Measurements from ENCODE around the gene PTPN23. TPM values are rescaled to one million over a fixed set of nuclear protein-coding genes. Genes with fewer than 3 reads are reported as not detected.

The PTPN23 gene
- total RNA-seq, 2 experiments from 2014 or later, result 13.6 to 40.0 TPM

- no peak for DNase-seq (ENCODE audit: low spot score)
- no peak overlapping the region for H3K4me2 ChIP-seq (ENCODE audit: low read length)
- H3K4me1 ChIP-seq (ENCODE audit: insufficient read depth, low read length, poor library complexity, severe bottlenecking), result peaks cover 10% of the 10 kb centered on the region
- peaks cover 60% of the 10 kb centered on the region for H3K36me3 ChIP-seq (ENCODE audit: insufficient read depth, low read length)
- intact Hi-C loops (cut with micrococcal nuclease; ENCODE audit: unreplicated experiment), result no loop called here
- no peaks in the 10 kb centered on the region for H3K9me3 ChIP-seq (ENCODE audit: low read length)
- TF ChIP-seq, protein P1, sequence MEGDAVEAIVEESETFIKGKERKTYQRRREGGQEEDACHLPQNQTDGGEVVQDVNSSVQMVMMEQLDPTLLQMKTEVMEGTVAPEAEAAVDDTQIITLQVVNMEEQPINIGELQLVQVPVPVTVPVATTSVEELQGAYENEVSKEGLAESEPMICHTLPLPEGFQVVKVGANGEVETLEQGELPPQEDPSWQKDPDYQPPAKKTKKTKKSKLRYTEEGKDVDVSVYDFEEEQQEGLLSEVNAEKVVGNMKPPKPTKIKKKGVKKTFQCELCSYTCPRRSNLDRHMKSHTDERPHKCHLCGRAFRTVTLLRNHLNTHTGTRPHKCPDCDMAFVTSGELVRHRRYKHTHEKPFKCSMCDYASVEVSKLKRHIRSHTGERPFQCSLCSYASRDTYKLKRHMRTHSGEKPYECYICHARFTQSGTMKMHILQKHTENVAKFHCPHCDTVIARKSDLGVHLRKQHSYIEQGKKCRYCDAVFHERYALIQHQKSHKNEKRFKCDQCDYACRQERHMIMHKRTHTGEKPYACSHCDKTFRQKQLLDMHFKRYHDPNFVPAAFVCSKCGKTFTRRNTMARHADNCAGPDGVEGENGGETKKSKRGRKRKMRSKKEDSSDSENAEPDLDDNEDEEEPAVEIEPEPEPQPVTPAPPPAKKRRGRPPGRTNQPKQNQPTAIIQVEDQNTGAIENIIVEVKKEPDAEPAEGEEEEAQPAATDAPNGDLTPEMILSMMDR (conservative IDR thresholded peaks at IDR 0.05; ENCODE audit: low read length), result no peak
- no peak for TF ChIP-seq EZH2phosphoT487 (IDR thresholded peaks at IDR 0.05; ENCODE audit: borderline replicate concordance, low read depth, low read length)
- H3K4me3 ChIP-seq (ENCODE audit: low read depth, low read length, poor library complexity, severe bottlenecking), result no peak overlapping the region
- no peak overlapping the region for H3K27ac ChIP-seq (ENCODE audit: low read depth, low read length, poor library complexity, severe bottlenecking)
- H3K9me2 ChIP-seq (ENCODE audit: insufficient read depth, low read length), result no peaks in the 10 kb centered on the region
- no peaks in the 10 kb centered on the region for H4K20me1 ChIP-seq (ENCODE audit: insufficient read depth, low read length)
- H2AFZ ChIP-seq (ENCODE audit: low read length), result no peak overlapping the region
- POLR2A ChIA-PET, result interaction anchor here (0.6 kb wide), 1 partner anchor 90 kb away, joined by 3 read pairs; no protein-coding TSS in a partner anchor
- no peaks in the 10 kb centered on the region for H3K79me2 ChIP-seq (ENCODE audit: insufficient read depth, low read depth, low read length)
- BruUV-seq (replicated peaks), result no TSS peak
- CTCF ChIA-PET (ENCODE audit: unreplicated experiment), result no interaction called here
These were observed 41.9 kb downstream of the PTPN23 start for GRCh38 chr3:47422743-47423142.

GRCh38 chr3:47423548-47424145 is 42.8 kb downstream of the PTPN23 start:
- Histone ChIP-seq H3K79me2 (ENCODE audit: insufficient read depth, low read depth, low read length) (no peaks in the 10 kb centered on the region), H3K9me2 (ENCODE audit: insufficient read depth, low read length) (no peaks in the 10 kb centered on the region), H4K20me1 (ENCODE audit: insufficient read depth, low read length) (no peaks in the 10 kb centered on the region), H3K36me3 (ENCODE audit: insufficient read depth, low read length) (peaks cover 69% of the 10 kb centered on the region), H3K9me3 (ENCODE audit: low read length) (no peaks in the 10 kb centered on the region), H3K4me1 (ENCODE audit: insufficient read depth, low read length, poor library complexity, severe bottlenecking) (peaks cover 10% of the 10 kb centered on the region), H2AFZ (ENCODE audit: low read length) (no peak overlapping the region), H3K27ac (ENCODE audit: low read depth, low read length, poor library complexity, severe bottlenecking) (no peak overlapping the region), H3K4me2 (ENCODE audit: low read length) (no peak overlapping the region), H3K4me3 (ENCODE audit: low read depth, low read length, poor library complexity, severe bottlenecking) (no peak overlapping the region)
- intact Hi-C loops (cut with micrococcal nuclease; ENCODE audit: unreplicated experiment), result no loop called here
- no TSS peak for BruUV-seq (replicated peaks)
- no peak for DNase-seq (ENCODE audit: low spot score)
- POLR2A ChIA-PET, result no interaction called here
- CTCF ChIA-PET (ENCODE audit: unreplicated experiment), result no interaction called here
- TF ChIP-seq, protein P1 (conservative IDR thresholded peaks at IDR 0.05; ENCODE audit: low read length), result no peak
- no peak for TF ChIP-seq EZH2phosphoT487 (IDR thresholded peaks at IDR 0.05; ENCODE audit: borderline replicate concordance, low read depth, low read length)
